CD4-positive, CD25-positive, alpha-beta regulatory T cell (primary cell): ENCODE results near the gene C2CD4C. TPM values are rescaled to one million over a fixed set of nuclear protein-coding genes. Genes with fewer than 3 reads are reported as not detected.
"Not testable (repeated sequence)": the region's sequence is repeated elsewhere in the genome, so short reads cannot be mapped to it uniquely, and the experiment has no call there.

Source experiments
- ATAC-seq, 2 donors: fragments of 150-1000 bp; cut with Tn5 transposase; one replicate each; pipeline ENCODE4 v1.10.0; 2021; ENCODE audit warnings: low read depth in 2 of 2, moderate number of reproducible peaks in 2 of 2, moderate library complexity in 1 of 2
- DNase-seq, 3 donors: peaks; one replicate each; pipeline versions ENCODE4 v3.0.0 to v3.0.0-alpha.2; 2012 to 2022; ENCODE audit warnings: mixed read lengths in 1 of 3
- H3K27ac ChIP-seq: one replicate; pipeline ENCODE4 v1.7.0; 2013; ENCODE audit warnings: mild to moderate bottlenecking, low read length; ENCODE audit not compliant: insufficient read depth, poor library complexity, severe bottlenecking
- H3K27me3 ChIP-seq: one replicate; pipeline ENCODE4 v1.7.0; 2013; ENCODE audit warnings: low read length; ENCODE audit not compliant: control insufficient read depth, insufficient read depth
- H3K36me3 ChIP-seq: one replicate; pipeline ENCODE4 v1.7.0; 2013; ENCODE audit warnings: mild to moderate bottlenecking, low read length, moderate library complexity; ENCODE audit not compliant: control insufficient read depth, insufficient read depth
- H3K4me1 ChIP-seq: 2 replicates; pipeline ENCODE4 v1.7.0; 2013; ENCODE audit warnings: mild to moderate bottlenecking, low read length; ENCODE audit not compliant: insufficient read depth, control insufficient read depth, poor library complexity, severe bottlenecking
- H3K4me3 ChIP-seq: one replicate; pipeline ENCODE4 v1.7.0; 2013; ENCODE audit warnings: low read depth, mild to moderate bottlenecking, low read length, moderate library complexity
- H3K9me3 ChIP-seq, 2 experiments: 1 replicate in 1 of 2; 2 replicates in 1 of 2; pipeline ENCODE4 v1.7.0; 2013; ENCODE audit warnings: low read length in 2 of 2, mild to moderate bottlenecking in 1 of 2, moderate library complexity in 1 of 2; ENCODE audit not compliant: control insufficient read depth in 2 of 2
- H3K27ac Mint-ChIP-seq, 3 donors: one replicate each; pipeline ENCODE4 v1.8.0; 2020 to 2022; ENCODE audit warnings: mild to moderate bottlenecking in 3 of 3, mixed read lengths in 3 of 3, moderate library complexity in 2 of 3
- H3K27me3 Mint-ChIP-seq: one replicate; pipeline ENCODE4 v1.8.0; 2022; ENCODE audit warnings: mild to moderate bottlenecking, mixed read lengths
- H3K36me3 Mint-ChIP-seq: one replicate; pipeline ENCODE4 v1.8.0; 2020; ENCODE audit warnings: mixed read lengths
- H3K4me1 Mint-ChIP-seq, 4 donors: one replicate each; pipeline ENCODE4 v1.8.0; 2020 to 2022; ENCODE audit warnings: mixed read lengths in 4 of 4, mild to moderate bottlenecking in 1 of 4
- H3K4me3 Mint-ChIP-seq, 4 donors: one replicate each; pipeline ENCODE4 v1.8.0; 2020 to 2022; ENCODE audit warnings: mild to moderate bottlenecking in 4 of 4, mixed read lengths in 4 of 4, moderate library complexity in 3 of 4
- H3K9me3 Mint-ChIP-seq, 7 donors: one replicate each; pipeline ENCODE4 v1.8.0; 2020 to 2022; ENCODE audit warnings: mixed read lengths in 7 of 7, mild to moderate bottlenecking in 3 of 7, moderate library complexity in 2 of 7
- polyA plus RNA-seq, 4 donors: library from polyadenylated mRNA; unstranded; fragments of 300-500 nt; fragmentation: Illumina TruSeq; gene quantifications; one replicate each; pipeline ENCODE4 v1.2.3, GENCODE V29; 2021
- total RNA-seq: library from RNA; stranded (reverse); gene quantifications from one replicate; pipeline ENCODE4 v1.2.3, GENCODE V29; 2022

The C2CD4C gene
- total and polyA plus RNA-seq, 5 donors from 2014 or later: not detected

GRCh38 chr19:452829-453228, 43.9 kb upstream of the C2CD4C start:
- no peak for DNase-seq

GRCh38 chr19:450912-451481, 42.0 kb upstream of the C2CD4C start:
- not testable (repeated sequence) for H3K27ac Mint-ChIP-seq, H3K4me3 Mint-ChIP-seq, H3K4me1 ChIP-seq, H3K27me3 Mint-ChIP-seq, H3K27me3 ChIP-seq, DNase-seq, H3K4me1 Mint-ChIP-seq, H3K36me3 Mint-ChIP-seq, H3K4me3 ChIP-seq, H3K36me3 ChIP-seq, H3K9me3 ChIP-seq, ATAC-seq, H3K9me3 Mint-ChIP-seq, H3K27ac ChIP-seq

More at GRCh38 chr19:452829-453228, 43.9 kb upstream of the C2CD4C start:
- Mint-ChIP-seq H3K4me3 (no peak overlapping the region), H3K36me3 (no peaks in the 10 kb centered on the region), H3K27me3 (peaks cover 11% of the 10 kb centered on the region), H3K9me3 (peaks cover 0 to 3% (median 0%) of the 10 kb centered on the region in 7 donors), H3K27ac (no peak overlapping the region), H3K4me1 (peaks cover 0 to 3% (median 0%) of the 10 kb centered on the region in 4 donors)
- H3K27ac ChIP-seq: no peak overlapping the region
- no peak for ATAC-seq
- H3K36me3 ChIP-seq: no peaks in the 10 kb centered on the region
- no peaks in the 10 kb centered on the region for H3K9me3 ChIP-seq
- no peak overlapping the region for H3K4me3 ChIP-seq
- no peaks in the 10 kb centered on the region for H3K4me1 ChIP-seq
- no peaks in the 10 kb centered on the region for H3K27me3 ChIP-seq

GRCh38 chr19:449916-450315, 41.0 kb upstream of the C2CD4C start:
- DNase-seq (no peak), ATAC-seq (no peak)
- Histone ChIP-seq H3K9me3 (no peaks in the 10 kb centered on the region), H3K27me3 (no peaks in the 10 kb centered on the region), H3K36me3 (no peaks in the 10 kb centered on the region), H3K4me3 (no peak overlapping the region), H3K27ac (no peak overlapping the region), H3K4me1 (no peaks in the 10 kb centered on the region)
- Mint-ChIP-seq H3K4me3 (no peak overlapping the region), H3K4me1 (no peaks in the 10 kb centered on the region), H3K27me3 (no peaks in the 10 kb centered on the region), H3K36me3 (no peaks in the 10 kb centered on the region), H3K9me3 (peaks cover 0 to 3% (median 0%) of the 10 kb centered on the region in 7 donors), H3K27ac (no peak overlapping the region)

- no peak for ATAC-seq
- H3K4me1 Mint-ChIP-seq: no peaks in the 10 kb centered on the region
Measured at GRCh38 chr19:447816-448560, 39.0 kb upstream of the C2CD4C start.

GRCh38 chr19:447064-447426, 38.1 kb upstream of the C2CD4C start:
- ATAC-seq: no peak
- Mint-ChIP-seq H3K27me3 (no peaks in the 10 kb centered on the region), H3K9me3 (peaks cover 0 to 3% (median under 1%) of the 10 kb centered on the region in 7 donors), H3K4me1 (no peaks in the 10 kb centered on the region), H3K4me3 (no peak overlapping the region), H3K27ac (no peak overlapping the region), H3K36me3 (no peaks in the 10 kb centered on the region)
- H3K4me3 ChIP-seq: no peak overlapping the region
- no peaks in the 10 kb centered on the region for H3K4me1 ChIP-seq
- H3K27ac ChIP-seq: no peak overlapping the region
- no peak for DNase-seq
- H3K27me3 ChIP-seq: no peaks in the 10 kb centered on the region
- no peaks in the 10 kb centered on the region for H3K36me3 ChIP-seq
- H3K9me3 ChIP-seq: no peaks in the 10 kb centered on the region

More at GRCh38 chr19:447816-448560, 39.0 kb upstream of the C2CD4C start:
- H3K36me3 ChIP-seq: no peaks in the 10 kb centered on the region
- Mint-ChIP-seq H3K27me3 (no peaks in the 10 kb centered on the region), H3K36me3 (no peaks in the 10 kb centered on the region), H3K9me3 (peaks cover 0 to 3% (median 0%) of the 10 kb centered on the region in 7 donors), H3K27ac (no peak overlapping the region), H3K4me3 (no peak overlapping the region)
- H3K4me1 ChIP-seq: no peaks in the 10 kb centered on the region
- H3K27ac ChIP-seq: no peak overlapping the region
- no peaks in the 10 kb centered on the region for H3K9me3 ChIP-seq
- no peaks in the 10 kb centered on the region for H3K27me3 ChIP-seq
- no peak for DNase-seq
- no peak overlapping the region for H3K4me3 ChIP-seq

- Mint-ChIP-seq H3K36me3 (no peaks in the 10 kb centered on the region), H3K27me3 (peaks cover 4% of the 10 kb centered on the region)
Measured at GRCh38 chr19:444677-445210, 35.8 kb upstream of the C2CD4C start.

GRCh38 chr19:443005-443404, 34.1 kb upstream of the C2CD4C start:
- no peak overlapping the region for H3K27ac ChIP-seq
- H3K4me1 Mint-ChIP-seq: no peaks in the 10 kb centered on the region
- ATAC-seq (no peak), DNase-seq (no peak)
- H3K4me3 Mint-ChIP-seq: no peak overlapping the region
- no peak overlapping the region for H3K4me3 ChIP-seq
- no peaks in the 10 kb centered on the region for H3K36me3 ChIP-seq
- H3K9me3 ChIP-seq: no peaks in the 10 kb centered on the region
- H3K27me3 ChIP-seq: no peaks in the 10 kb centered on the region
- no peaks in the 10 kb centered on the region for H3K36me3 Mint-ChIP-seq
- H3K27ac Mint-ChIP-seq: no peak overlapping the region
- H3K27me3 Mint-ChIP-seq: peaks cover 4% of the 10 kb centered on the region
- H3K9me3 Mint-ChIP-seq: peaks cover 0 to 4% (median 0%) of the 10 kb centered on the region in 7 donors
- H3K4me1 ChIP-seq: no peaks in the 10 kb centered on the region

More at GRCh38 chr19:444677-445210, 35.8 kb upstream of the C2CD4C start:
- DNase-seq: no peak
- Mint-ChIP-seq H3K4me1 (no peaks in the 10 kb centered on the region), H3K4me3 (no peak overlapping the region), H3K27ac (no peak overlapping the region), H3K9me3 (peaks cover 0 to 4% (median 0%) of the 10 kb centered on the region in 7 donors)
- ATAC-seq: no peak
- Histone ChIP-seq H3K36me3 (no peaks in the 10 kb centered on the region), H3K27ac (no peak overlapping the region), H3K4me3 (no peak overlapping the region), H3K9me3 (no peaks in the 10 kb centered on the region), H3K4me1 (no peaks in the 10 kb centered on the region), H3K27me3 (no peaks in the 10 kb centered on the region)
